ENCODE data around the gene NCOA5.

The NCOA5 gene

DNA sequence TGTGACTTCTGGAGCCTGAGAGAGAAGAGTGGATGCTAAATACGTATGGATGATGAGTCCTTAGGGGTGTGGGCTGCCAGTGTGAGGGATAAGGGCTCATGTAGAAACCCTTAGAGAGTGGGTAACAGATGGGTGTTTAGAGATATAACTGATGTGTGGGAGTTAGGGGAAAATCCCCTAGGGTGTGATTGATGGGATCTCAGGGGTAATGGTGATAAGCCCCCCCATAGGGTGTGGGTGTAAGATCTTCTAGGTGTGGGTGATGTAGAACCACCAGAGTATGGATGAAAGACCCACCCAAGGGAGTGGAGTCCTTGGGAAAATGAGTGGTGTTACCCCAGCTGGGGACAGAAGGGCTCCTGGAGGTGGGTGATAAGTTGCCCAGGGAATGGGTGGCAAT, 34.5 kb downstream of the NCOA5 start:
- no peak for TF ChIP-seq ZFX (IDR thresholded peaks at IDR 0.05; ENCODE audit: borderline replicate concordance)
- TF ChIP-seq, protein P1, sequence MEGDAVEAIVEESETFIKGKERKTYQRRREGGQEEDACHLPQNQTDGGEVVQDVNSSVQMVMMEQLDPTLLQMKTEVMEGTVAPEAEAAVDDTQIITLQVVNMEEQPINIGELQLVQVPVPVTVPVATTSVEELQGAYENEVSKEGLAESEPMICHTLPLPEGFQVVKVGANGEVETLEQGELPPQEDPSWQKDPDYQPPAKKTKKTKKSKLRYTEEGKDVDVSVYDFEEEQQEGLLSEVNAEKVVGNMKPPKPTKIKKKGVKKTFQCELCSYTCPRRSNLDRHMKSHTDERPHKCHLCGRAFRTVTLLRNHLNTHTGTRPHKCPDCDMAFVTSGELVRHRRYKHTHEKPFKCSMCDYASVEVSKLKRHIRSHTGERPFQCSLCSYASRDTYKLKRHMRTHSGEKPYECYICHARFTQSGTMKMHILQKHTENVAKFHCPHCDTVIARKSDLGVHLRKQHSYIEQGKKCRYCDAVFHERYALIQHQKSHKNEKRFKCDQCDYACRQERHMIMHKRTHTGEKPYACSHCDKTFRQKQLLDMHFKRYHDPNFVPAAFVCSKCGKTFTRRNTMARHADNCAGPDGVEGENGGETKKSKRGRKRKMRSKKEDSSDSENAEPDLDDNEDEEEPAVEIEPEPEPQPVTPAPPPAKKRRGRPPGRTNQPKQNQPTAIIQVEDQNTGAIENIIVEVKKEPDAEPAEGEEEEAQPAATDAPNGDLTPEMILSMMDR (IDR thresholded peaks at IDR 0.05): no peak
- no peak overlapping the region for H3K27ac ChIP-seq

DNA sequence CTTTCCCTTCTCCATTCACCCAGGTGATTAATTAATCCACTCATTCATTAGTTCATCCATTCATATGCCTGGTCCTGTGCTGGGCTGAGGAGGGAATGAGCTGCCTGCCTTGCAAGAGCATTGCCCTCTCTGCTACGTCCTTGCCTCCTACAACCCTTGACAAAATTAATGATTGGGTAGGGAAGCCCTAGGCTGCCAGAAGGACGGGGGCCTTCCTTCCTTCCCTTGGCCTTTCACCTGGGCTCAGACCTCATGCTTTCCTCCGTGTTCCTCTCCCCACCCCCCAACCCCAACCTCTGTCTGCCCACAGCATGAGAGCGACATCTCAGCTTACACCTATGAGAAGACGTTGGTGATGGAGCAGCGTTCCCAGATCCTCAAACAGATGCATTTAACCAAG, 35.2 kb downstream of the NCOA5 start:
- no peak for TF ChIP-seq ZFX (IDR thresholded peaks at IDR 0.05; ENCODE audit: borderline replicate concordance)
- TF ChIP-seq, protein P1 (IDR thresholded peaks at IDR 0.05): no peak
- no peak overlapping the region for H3K27ac ChIP-seq

DNA sequence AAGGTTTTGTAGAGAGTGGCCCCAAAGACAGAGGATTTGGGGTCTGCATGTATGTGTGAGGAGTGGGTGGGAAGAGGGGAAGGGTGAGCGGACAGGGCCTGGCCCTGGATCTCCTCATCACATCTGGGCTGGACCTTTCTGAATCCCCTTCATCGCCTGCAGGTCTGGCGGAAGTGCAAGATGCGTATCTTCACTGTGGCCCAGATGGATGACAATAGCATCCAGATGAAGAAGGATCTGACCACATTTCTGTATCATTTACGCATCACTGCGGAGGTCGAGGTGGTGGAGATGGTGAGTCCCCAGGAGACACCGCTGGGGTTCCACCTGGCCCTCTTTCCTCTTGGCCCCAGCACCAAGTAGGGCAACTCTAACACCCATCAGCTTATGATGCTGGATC, 36.3 kb downstream of the NCOA5 start:
- TF ChIP-seq ZFX (IDR thresholded peaks at IDR 0.05; ENCODE audit: borderline replicate concordance): no peak
- TF ChIP-seq, protein P1 (IDR thresholded peaks at IDR 0.05): no peak
- H3K27ac ChIP-seq: no peak overlapping the region

DNA sequence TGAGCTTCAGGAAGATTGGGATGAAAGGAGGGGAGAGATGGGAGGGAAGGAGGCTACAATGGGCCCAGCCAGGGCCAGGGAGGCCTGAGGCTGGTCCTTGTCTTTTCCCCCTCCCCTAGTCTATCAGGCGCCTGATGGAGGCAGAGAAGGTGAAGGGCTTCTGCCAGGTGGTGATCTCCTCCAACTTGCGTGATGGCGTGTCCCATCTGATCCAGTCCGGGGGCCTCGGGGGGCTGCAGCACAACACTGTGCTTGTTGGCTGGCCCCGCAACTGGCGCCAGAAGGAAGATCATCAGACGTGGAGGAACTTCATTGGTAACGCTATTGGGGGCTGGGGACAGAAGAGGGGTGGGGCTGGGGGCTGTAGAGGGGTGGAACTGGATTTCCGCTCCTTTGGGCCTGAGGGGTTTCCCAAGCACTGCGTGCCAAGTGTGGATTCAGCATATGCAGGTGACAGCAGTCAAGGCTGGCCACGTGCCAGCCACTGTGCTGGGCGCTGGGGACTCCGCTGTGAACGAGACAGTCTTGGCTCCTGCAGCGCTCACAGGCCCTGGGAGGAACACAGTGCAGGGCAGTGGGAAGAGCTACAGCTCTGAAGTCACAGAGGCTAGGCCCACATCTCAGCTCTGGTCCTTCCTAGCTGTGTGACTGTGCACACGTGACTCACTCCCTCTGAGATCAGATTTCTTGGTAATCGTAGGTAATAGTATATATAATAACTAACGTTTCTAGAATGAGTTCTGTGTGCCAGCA, 38.0 kb downstream of the NCOA5 start:
- TF ChIP-seq, protein P1 (IDR thresholded peaks at IDR 0.05): no peak
- no peak for TF ChIP-seq ZFX (IDR thresholded peaks at IDR 0.05; ENCODE audit: borderline replicate concordance)
- H3K27ac ChIP-seq: no peak overlapping the region

DNA sequence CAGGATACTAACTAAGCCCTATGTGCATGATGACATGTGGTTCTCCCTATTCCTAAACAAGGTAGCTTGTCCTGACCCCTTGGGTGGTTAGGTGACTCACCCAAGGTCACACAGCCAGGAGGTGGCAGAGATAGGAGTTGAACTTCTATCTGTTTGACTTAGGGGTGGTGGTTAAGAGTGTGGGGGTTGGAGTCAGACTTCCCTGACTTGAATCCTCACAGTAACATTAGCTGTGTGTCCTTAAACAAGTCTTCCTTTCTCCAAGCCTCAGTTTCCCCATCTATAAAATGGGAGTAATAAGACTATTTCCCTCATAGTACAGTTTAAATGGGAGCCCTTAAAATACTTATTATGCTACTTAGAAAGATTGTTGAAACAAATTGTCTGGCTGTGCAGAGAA, 38.9 kb downstream of the NCOA5 start:
- no peak for TF ChIP-seq ZFX (IDR thresholded peaks at IDR 0.05; ENCODE audit: borderline replicate concordance)
- TF ChIP-seq, protein P1 (IDR thresholded peaks at IDR 0.05): no peak
- no peak overlapping the region for H3K27ac ChIP-seq

DNA sequence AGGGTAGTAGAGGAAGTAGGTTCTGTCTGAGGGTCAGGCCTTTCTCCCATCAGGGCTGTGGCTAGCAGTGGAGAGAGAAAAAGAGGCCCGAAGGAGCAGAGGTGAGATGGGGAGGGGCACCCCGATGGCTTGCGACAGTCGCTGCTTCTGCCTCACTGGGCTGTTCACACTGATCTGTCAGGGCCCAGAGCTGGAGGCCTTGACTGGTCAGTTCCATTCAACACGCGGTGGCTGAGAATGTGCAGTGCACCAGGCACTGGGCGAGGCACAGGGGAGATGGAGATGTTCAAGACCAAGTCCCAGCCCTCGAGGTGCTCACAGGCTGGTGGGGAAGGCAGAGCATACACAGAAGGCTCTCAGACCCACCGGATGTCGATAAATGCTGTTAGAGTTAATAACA, 39.3 kb downstream of the NCOA5 start:
- TF ChIP-seq ZFX (IDR thresholded peaks at IDR 0.05; ENCODE audit: borderline replicate concordance): no peak
- TF ChIP-seq, protein P1 (IDR thresholded peaks at IDR 0.05): no peak

DNA sequence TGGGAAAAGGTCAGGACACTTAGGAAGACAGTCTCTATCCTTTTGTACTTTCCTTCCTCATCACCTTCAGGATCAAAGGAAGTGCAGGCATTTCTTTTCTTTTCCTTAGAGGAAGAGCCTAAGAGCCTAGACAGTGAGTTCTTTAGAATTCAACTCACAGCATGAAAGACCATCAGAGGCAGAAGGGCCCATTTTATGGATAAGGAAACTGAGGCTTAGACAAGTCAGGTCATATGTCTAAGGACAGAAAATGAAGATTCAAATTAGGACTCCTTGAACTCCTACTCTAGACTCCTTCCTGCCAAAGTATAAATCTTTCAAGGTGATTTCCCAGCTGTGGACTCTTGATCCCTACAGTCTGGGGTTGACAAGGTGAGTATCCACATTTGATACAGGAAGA, 39.9 kb downstream of the NCOA5 start:
- H3K27ac ChIP-seq: no peak overlapping the region
- TF ChIP-seq, protein P1 (IDR thresholded peaks at IDR 0.05): no peak
- no peak for TF ChIP-seq ZFX (IDR thresholded peaks at IDR 0.05; ENCODE audit: borderline replicate concordance)

More for the DNA sequence above, 39.3 kb downstream of the NCOA5 start:
- H3K27ac ChIP-seq: no peak overlapping the region
